ENCODE measurements around the gene MEF2A.
A peak's percentile ranks its signal among the peaks of the same experiment; 100 is the strongest.

The MEF2A gene

DNA sequence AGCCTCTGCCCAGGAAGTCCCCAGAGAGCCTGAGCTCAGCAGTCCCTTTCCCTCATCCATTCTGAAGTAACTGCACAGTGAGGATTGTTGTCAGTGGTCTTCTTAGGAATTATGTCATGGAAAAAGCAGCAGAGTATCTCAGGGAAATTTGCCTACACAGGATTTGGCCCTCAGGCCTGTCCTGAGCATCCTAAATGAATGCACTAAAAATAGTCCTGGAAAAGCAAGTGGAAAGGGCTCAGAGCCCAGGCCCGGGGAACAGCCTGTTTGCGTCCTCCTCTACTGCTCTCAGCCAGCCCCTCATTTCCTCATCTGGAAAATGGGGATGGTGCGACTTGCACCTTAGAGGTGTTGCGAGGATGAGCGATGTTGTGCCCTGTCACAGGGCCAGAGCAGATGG, 145.8 kb downstream of the MEF2A start:
- no peak overlapping the region for H3K4me3 ChIP-seq (replicated peaks in 1 of 2; ENCODE audit: low read depth in 2 of 2, low read length in 2 of 2)
- TF ChIP-seq, protein P1, sequence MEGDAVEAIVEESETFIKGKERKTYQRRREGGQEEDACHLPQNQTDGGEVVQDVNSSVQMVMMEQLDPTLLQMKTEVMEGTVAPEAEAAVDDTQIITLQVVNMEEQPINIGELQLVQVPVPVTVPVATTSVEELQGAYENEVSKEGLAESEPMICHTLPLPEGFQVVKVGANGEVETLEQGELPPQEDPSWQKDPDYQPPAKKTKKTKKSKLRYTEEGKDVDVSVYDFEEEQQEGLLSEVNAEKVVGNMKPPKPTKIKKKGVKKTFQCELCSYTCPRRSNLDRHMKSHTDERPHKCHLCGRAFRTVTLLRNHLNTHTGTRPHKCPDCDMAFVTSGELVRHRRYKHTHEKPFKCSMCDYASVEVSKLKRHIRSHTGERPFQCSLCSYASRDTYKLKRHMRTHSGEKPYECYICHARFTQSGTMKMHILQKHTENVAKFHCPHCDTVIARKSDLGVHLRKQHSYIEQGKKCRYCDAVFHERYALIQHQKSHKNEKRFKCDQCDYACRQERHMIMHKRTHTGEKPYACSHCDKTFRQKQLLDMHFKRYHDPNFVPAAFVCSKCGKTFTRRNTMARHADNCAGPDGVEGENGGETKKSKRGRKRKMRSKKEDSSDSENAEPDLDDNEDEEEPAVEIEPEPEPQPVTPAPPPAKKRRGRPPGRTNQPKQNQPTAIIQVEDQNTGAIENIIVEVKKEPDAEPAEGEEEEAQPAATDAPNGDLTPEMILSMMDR (IDR thresholded peaks at IDR 0.05; ENCODE audit: low read depth, low read length): no peak
- DNase-seq (ENCODE audit: low read depth in 2 of 2): no peak

DNA sequence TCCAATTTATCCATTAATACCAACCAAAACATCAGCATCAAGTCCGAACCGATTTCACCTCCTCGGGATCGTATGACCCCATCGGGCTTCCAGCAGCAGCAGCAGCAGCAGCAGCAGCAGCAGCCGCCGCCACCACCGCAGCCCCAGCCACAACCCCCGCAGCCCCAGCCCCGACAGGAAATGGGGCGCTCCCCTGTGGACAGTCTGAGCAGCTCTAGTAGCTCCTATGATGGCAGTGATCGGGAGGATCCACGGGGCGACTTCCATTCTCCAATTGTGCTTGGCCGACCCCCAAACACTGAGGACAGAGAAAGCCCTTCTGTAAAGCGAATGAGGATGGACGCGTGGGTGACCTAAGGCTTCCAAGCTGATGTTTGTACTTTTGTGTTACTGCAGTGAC, 146.6 kb downstream of the MEF2A start:
- H3K4me3 ChIP-seq (replicated peaks in 1 of 2; ENCODE audit: low read depth in 2 of 2, low read length in 2 of 2): no peak overlapping the region
- TF ChIP-seq, protein P1 (IDR thresholded peaks at IDR 0.05; ENCODE audit: low read depth, low read length): no peak
- DNase-seq (ENCODE audit: low read depth in 2 of 2): no peak

DNA sequence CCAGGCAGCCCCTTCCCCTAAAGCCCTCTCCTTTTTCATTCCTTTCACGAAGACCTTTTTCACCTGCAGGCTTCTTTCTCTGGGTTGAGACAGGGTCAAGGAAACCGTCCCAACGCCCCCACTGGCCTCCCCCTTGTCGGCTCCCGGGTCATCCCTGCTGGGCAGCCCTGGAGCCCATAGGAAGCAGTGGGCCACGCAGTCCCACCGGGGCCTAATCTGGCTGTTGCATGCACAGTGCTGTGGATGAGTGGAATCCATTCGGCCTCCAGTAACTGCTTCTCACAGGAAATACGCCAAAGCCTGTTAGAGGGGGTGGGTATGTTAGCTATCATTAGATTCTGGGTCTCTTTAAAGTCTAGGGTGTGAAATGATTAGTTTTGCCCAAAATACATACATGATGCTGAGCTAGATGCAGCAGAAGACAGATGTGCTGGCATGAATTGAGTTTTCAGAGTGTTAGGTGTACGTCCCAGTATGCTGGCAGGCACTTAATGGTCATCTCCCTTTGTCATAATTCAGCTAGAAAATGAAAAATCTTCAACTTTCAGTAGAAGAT, 150.8 kb downstream of the MEF2A start:
- TF ChIP-seq, protein P1 (IDR thresholded peaks at IDR 0.05; ENCODE audit: low read depth, low read length): no peak
- no peak overlapping the region for H3K4me3 ChIP-seq (replicated peaks in 1 of 2; ENCODE audit: low read depth in 2 of 2, low read length in 2 of 2)
- no peak for DNase-seq (ENCODE audit: low read depth in 2 of 2)

DNA sequence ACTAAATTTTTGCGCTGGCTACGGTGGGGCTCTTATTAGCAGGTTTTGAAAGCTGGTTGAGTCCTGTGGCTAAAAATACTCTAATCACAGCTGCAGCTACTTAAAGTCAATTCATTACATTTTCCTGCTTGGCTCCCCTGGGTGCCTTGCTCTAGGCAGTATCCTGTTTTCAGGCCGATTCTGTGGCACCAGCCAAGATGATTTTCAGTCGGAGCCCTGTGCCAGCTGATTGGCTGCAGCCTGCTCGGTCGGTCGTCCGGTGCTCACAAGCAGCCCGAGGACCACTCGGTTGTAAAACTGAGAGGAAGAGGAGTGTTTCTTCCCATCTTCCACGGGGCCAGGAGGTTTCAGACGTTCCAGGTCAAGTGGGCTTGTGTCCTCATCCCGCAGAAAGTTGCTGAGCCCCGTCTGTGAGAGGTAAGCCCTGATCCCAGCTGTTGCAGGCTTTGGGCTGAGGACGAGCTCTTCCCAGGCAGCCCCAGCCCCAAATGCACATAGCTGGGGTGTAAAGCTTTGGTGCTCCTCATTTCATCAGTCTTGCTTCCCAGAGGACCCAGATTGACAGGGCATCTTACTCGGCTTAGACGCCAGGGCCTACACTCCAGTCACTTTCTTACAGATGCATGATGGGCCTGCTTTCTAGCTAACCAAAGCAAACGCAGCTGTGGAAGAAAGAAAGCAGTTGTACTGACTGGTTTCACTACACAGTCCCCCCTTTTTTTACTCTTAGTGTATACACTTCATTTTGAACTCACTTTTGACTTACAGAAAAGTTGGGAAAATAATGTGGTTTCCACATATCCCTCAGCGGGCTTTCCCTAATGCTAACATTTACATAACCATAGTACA, 151.6 kb downstream of the MEF2A start:
- peak; percentile 14 to 58 for DNase-seq (ENCODE audit: low read depth in 2 of 2)
- no peak overlapping the region for H3K4me3 ChIP-seq (replicated peaks in 1 of 2; ENCODE audit: low read depth in 2 of 2, low read length in 2 of 2)
- TF ChIP-seq, protein P1 (IDR thresholded peaks at IDR 0.05; ENCODE audit: low read depth, low read length): no peak

DNA sequence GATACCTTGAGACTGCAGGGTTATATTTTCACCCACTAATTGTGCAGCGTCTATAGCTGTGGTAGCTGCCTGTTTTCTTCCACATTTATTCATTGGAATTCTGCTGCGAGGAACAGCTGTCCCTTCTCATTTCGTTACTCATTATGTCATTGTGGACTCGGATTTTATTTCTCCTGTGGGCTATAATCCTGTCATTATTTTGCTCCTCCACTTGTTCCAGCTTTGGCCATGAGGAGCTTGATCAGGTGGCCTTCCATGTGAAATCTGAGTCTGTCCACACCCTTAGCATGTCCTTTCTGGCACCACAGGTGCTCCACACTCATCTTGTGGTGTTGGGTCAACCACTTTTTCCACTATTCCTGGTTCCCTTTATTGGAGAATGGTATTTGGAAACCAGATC, 152.6 kb downstream of the MEF2A start:
- no peak for DNase-seq (ENCODE audit: low read depth in 2 of 2)
- H3K4me3 ChIP-seq (replicated peaks in 1 of 2; ENCODE audit: low read depth in 2 of 2, low read length in 2 of 2): no peak overlapping the region
- TF ChIP-seq, protein P1 (IDR thresholded peaks at IDR 0.05; ENCODE audit: low read depth, low read length): no peak

DNA sequence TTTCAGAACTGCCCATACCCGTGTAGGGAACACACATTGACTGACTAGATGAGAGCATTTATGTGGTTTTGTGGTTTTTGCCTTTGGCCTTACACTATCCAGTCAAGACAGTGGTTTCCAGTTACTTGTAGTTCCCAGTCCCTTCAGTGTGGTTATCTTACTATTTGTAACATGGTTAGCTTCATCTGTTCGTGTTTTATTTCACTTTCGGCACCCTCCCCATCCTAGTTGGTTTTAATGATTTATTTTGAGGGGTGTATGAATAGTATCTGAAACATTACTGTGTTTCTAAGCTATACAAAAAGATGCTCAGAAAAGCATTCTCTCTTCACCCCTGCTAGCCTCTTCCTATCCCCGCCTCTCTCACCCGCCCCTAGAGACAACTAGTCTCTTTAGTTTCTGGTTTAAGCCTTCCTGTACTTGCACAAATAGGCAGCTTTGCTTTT, 153.3 kb downstream of the MEF2A start:
- TF ChIP-seq, protein P1 (IDR thresholded peaks at IDR 0.05; ENCODE audit: low read depth, low read length): no peak
- H3K4me3 ChIP-seq (replicated peaks in 1 of 2; ENCODE audit: low read depth in 2 of 2, low read length in 2 of 2): no peak overlapping the region
- peak; percentile 57 to 65 for DNase-seq (ENCODE audit: low read depth in 2 of 2)

All from cardiac fibroblast (primary cell).